Fibroblast of lung (primary cell): Measurements from ENCODE around the gene GLG1.

ENCODE experiments used
- CTCF ChIP-seq, 2 donors: IDR thresholded peaks in 1 of 2; conservative IDR thresholded peaks in 1 of 2; 1 replicate in 1 of 2; 2 replicates in 1 of 2; pipeline ENCODE4 v1.5.1; 2011 to 2012; ENCODE audit warnings: low read length in 2 of 2, control low read depth in 1 of 2, inconsistent platforms in 1 of 2, low read depth in 1 of 2, mild to moderate bottlenecking in 1 of 2
- EZH2 ChIP-seq: IDR thresholded peaks from 2 replicates; pipeline ENCODE4 v1.5.1; 2012; ENCODE audit warnings: low read length, control low read depth, mild to moderate bottlenecking; ENCODE audit errors: missing control alignments

DNA sequence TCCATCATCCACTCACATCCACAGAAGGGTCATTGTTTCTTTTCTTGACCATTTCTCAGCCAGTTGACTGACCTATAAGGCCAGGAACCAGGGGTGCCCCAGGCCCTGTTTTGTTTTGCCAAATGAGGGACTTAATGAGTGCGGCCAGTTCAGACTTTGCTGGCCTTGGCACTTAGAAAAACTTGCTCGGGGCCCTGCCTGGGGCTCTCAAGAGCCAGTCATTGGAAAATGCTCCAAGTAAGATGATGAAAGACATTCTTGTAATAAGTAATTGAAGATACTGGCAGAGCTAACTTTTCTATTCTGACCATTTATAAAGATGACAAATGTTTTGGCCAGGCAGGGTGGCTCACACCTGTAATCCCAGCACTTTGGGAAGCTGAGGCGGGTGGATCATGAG lies 156.7 kb downstream of the GLG1 start:
- TF ChIP-seq EZH2 (no peak), CTCF (conservative IDR thresholded peaks at IDR 0.05 in 1 of 2, IDR thresholded peaks at IDR 0.05 in 1 of 2; ENCODE audit: low read depth in 1 of 2, low read length in 2 of 2) (no peak)
